Measurements from ENCODE around the gene ROCK2. TPM values are rescaled to one million over a fixed set of nuclear protein-coding genes. Genes with fewer than 3 reads are reported as not detected.
A peak's percentile ranks its signal among the peaks of the same experiment; 100 is the strongest.

Gene ROCK2
- total RNA-seq, 4 donors from 2014 or later, result 42.0 to 85.4 (median 70.7) TPM

DNA sequence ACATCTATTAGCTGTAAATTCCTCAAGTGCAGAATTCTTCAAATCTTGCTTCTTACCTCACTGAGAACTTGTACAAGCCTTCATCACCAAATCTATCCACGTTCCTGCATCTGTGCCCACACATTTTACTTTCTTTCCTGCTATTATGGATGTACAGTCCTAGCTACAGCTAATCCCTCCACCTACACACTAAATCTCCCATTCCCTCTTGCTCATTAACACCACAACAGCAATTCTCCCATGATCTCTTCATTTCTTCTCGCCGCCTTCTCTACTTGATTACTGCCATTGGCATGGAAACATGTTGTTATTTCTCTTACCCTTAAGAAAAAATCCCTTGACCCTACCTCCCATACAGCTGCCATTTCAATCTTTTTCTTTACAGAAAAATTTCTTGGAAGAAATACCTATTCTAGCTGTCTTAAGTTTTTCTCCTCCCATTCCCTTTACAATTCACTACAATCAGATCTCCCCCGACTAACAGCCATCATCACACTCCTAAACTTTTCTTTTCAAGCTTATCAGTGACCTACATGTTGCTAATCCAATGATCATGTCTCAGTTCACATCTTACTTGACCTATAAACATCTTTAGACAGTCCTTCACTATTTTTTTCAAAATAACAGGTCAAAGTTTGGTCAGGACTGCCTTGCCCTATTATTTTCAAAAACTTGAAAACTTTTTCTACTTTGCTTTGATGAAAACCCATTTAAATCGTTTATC is 41.0 kb downstream of the ROCK2 start:
- Histone ChIP-seq H3K9me3 (no peaks in the 10 kb centered on the region), H3K4me1 (peaks cover 27 to 47% of the 10 kb centered on the region in 2 donors), H3K27ac (no peak overlapping the region), H3K27me3 (no peaks in the 10 kb centered on the region), H3K4me3 (no peak overlapping the region), H3K36me3 (no peaks in the 10 kb centered on the region)
- intact Hi-C loops (cut with DNase I; ENCODE audit: low total_unique reads) (no loop called here), in situ Hi-C loops (cut with MboI; ENCODE audit: low sequenced_read_pairs in 4 of 4) (no loop called here)
- DNase-seq (no peak), ATAC-seq (no peak)
- no peak for TF ChIP-seq POLR2A (IDR thresholded peaks at IDR 0.05)
- TF ChIP-seq, protein P1, sequence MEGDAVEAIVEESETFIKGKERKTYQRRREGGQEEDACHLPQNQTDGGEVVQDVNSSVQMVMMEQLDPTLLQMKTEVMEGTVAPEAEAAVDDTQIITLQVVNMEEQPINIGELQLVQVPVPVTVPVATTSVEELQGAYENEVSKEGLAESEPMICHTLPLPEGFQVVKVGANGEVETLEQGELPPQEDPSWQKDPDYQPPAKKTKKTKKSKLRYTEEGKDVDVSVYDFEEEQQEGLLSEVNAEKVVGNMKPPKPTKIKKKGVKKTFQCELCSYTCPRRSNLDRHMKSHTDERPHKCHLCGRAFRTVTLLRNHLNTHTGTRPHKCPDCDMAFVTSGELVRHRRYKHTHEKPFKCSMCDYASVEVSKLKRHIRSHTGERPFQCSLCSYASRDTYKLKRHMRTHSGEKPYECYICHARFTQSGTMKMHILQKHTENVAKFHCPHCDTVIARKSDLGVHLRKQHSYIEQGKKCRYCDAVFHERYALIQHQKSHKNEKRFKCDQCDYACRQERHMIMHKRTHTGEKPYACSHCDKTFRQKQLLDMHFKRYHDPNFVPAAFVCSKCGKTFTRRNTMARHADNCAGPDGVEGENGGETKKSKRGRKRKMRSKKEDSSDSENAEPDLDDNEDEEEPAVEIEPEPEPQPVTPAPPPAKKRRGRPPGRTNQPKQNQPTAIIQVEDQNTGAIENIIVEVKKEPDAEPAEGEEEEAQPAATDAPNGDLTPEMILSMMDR (IDR thresholded peaks at IDR 0.05 in 4 of 5, conservative IDR thresholded peaks at IDR 0.05 in 1 of 5), result no peak

DNA sequence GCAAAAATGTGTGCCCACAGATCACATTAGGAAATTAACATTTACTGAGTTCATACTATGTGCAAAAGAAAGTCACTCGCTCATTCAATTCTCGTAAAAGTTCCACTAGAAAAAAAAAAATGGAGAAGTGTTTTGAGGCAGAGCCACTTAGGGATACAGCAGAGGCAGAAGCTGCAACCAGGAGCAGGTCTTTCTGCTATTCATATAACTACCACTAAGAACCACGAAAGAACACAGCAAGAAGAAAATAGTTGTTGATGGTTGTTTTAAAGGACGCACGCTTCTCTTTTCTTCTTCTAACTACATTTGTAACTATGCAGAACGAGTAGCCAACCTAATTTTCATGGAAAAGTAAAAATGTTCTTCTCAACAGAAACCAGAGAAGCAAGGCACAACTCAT is 45.0 kb downstream of the ROCK2 start:
- Histone ChIP-seq H3K27ac (peak overlapping the region in 3 of 4 donors; percentile 3 to 35 (median 31)), H3K36me3 (no peaks in the 10 kb centered on the region), H3K9me3 (no peaks in the 10 kb centered on the region), H3K27me3 (no peaks in the 10 kb centered on the region), H3K4me3 (no peak overlapping the region), H3K4me1 (peaks cover 25 to 51% of the 10 kb centered on the region in 2 donors)
- DNase-seq (no peak), ATAC-seq (no peak)
- TF ChIP-seq, protein P1 (IDR thresholded peaks at IDR 0.05 in 4 of 5, conservative IDR thresholded peaks at IDR 0.05 in 1 of 5), result no peak
- no peak for TF ChIP-seq POLR2A (IDR thresholded peaks at IDR 0.05)
- intact Hi-C loops (cut with DNase I; ENCODE audit: low total_unique reads) (no loop called here), in situ Hi-C loops (cut with MboI; ENCODE audit: low sequenced_read_pairs in 4 of 4) (no loop called here)

DNA sequence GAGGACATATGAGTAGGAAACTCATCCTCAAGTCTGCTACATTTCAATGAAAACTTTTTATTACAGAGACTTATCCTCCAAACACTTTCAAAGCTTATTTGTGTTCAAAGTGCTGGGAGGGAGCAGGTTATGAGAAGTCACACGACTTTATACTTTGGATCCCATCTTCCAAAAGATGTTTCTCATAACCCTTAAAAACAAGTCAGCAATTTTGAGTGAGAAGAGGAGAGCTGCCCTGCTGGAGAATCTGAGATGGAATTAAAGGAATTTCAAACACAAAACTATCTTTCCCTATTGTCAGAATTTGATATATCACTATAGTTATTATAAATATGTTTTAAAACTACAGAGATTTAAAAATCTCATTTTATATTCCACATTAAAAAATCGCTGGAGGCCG is 45.8 kb downstream of the ROCK2 start:
- TF ChIP-seq POLR2A (IDR thresholded peaks at IDR 0.05), result no peak
- TF ChIP-seq, protein P1 (IDR thresholded peaks at IDR 0.05 in 4 of 5, conservative IDR thresholded peaks at IDR 0.05 in 1 of 5), result no peak
- ATAC-seq (no peak), DNase-seq (no peak)
- intact Hi-C loops (cut with DNase I; ENCODE audit: low total_unique reads) (no loop called here), in situ Hi-C loops (cut with MboI; ENCODE audit: low sequenced_read_pairs in 4 of 4) (no loop called here)
- Histone ChIP-seq H3K4me1 (peaks cover 29 to 43% of the 10 kb centered on the region in 2 donors), H3K4me3 (no peak overlapping the region), H3K9me3 (no peaks in the 10 kb centered on the region), H3K36me3 (no peaks in the 10 kb centered on the region), H3K27me3 (no peaks in the 10 kb centered on the region), H3K27ac (peak overlapping the region in 2 of 4 donors; percentile 8 to 83)

DNA sequence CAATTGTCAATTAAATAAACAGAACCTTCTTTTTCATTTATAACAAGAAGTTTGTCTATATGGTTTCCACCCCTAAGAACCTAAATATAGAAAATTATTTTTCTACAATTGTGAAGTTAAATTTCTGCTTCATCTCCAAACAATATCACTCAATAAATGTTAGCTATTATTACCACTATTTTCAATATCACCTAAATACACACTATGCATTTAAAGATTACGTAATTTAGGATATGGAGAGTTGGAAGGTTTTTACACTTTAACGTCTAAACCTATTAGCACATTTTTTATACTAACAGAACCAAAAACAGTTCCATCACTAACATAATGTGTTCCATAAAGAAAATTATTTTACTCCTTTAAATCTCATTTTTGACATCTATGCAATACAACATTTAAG is 48.0 kb downstream of the ROCK2 start:
- peaks cover 42 to 57% of the 10 kb centered on the region in 2 donors for H3K4me1 ChIP-seq
- no peaks in the 10 kb centered on the region for H3K27me3 ChIP-seq
- H3K9me3 ChIP-seq, result no peaks in the 10 kb centered on the region
- DNase-seq (no peak), ATAC-seq (no peak)
- H3K27ac ChIP-seq, result peak overlapping the region; percentile 70 to 83 (median 75)
- H3K4me3 ChIP-seq, result peak overlapping the region in 1 of 4 donors; percentile 41
- no peaks in the 10 kb centered on the region for H3K36me3 ChIP-seq
- intact Hi-C loops (cut with DNase I; ENCODE audit: low total_unique reads) (no loop called here), in situ Hi-C loops (cut with MboI; ENCODE audit: low sequenced_read_pairs in 4 of 4) (no loop called here)
- TF ChIP-seq, protein P1 (IDR thresholded peaks at IDR 0.05 in 4 of 5, conservative IDR thresholded peaks at IDR 0.05 in 1 of 5), result no peak
- TF ChIP-seq POLR2A (IDR thresholded peaks at IDR 0.05), result no peak
